Measurements from ENCODE around the gene TMEM106C.

Gene TMEM106C

GRCh38 chr12:47970843-47971242 is 7.4 kb downstream of the TMEM106C start:
- TF ChIP-seq, protein P1, sequence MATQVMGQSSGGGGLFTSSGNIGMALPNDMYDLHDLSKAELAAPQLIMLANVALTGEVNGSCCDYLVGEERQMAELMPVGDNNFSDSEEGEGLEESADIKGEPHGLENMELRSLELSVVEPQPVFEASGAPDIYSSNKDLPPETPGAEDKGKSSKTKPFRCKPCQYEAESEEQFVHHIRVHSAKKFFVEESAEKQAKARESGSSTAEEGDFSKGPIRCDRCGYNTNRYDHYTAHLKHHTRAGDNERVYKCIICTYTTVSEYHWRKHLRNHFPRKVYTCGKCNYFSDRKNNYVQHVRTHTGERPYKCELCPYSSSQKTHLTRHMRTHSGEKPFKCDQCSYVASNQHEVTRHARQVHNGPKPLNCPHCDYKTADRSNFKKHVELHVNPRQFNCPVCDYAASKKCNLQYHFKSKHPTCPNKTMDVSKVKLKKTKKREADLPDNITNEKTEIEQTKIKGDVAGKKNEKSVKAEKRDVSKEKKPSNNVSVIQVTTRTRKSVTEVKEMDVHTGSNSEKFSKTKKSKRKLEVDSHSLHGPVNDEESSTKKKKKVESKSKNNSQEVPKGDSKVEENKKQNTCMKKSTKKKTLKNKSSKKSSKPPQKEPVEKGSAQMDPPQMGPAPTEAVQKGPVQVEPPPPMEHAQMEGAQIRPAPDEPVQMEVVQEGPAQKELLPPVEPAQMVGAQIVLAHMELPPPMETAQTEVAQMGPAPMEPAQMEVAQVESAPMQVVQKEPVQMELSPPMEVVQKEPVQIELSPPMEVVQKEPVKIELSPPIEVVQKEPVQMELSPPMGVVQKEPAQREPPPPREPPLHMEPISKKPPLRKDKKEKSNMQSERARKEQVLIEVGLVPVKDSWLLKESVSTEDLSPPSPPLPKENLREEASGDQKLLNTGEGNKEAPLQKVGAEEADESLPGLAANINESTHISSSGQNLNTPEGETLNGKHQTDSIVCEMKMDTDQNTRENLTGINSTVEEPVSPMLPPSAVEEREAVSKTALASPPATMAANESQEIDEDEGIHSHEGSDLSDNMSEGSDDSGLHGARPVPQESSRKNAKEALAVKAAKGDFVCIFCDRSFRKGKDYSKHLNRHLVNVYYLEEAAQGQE (IDR thresholded peaks at IDR 0.05; ENCODE audit: insufficient read depth in 1 of 2, low read depth in 2 of 2, low read length in 2 of 2) = no peak
- TF ChIP-seq TAF1 (IDR thresholded peaks at IDR 0.05; ENCODE audit: borderline replicate concordance, insufficient read depth, low read length) = no peak
- no peak for TF ChIP-seq POLR2AphosphoS5 (IDR thresholded peaks at IDR 0.05; ENCODE audit: low read depth, low read length)
- no peak for TF ChIP-seq SIN3A (IDR thresholded peaks at IDR 0.05; ENCODE audit: borderline replicate concordance, insufficient read depth, low read length)
- TF ChIP-seq FOXP2 (optimal IDR thresholded peaks at IDR 0.05; ENCODE audit: borderline replicate concordance, extremely low read depth, extremely low read length, insufficient read depth) = no peak

- TF ChIP-seq FOXP2 (optimal IDR thresholded peaks at IDR 0.05; ENCODE audit: borderline replicate concordance, extremely low read depth, extremely low read length, insufficient read depth) (no peak), POLR2AphosphoS5 (IDR thresholded peaks at IDR 0.05; ENCODE audit: low read depth, low read length) (no peak), TAF1 (IDR thresholded peaks at IDR 0.05; ENCODE audit: borderline replicate concordance, insufficient read depth, low read length) (no peak), SIN3A (IDR thresholded peaks at IDR 0.05; ENCODE audit: borderline replicate concordance, insufficient read depth, low read length) (no peak)
- TF ChIP-seq, protein P1 (IDR thresholded peaks at IDR 0.05; ENCODE audit: insufficient read depth in 1 of 2, low read depth in 2 of 2, low read length in 2 of 2) = no peak
Observed at GRCh38 chr12:47972895-47973294, 9.5 kb downstream of the TMEM106C start.

DNA sequence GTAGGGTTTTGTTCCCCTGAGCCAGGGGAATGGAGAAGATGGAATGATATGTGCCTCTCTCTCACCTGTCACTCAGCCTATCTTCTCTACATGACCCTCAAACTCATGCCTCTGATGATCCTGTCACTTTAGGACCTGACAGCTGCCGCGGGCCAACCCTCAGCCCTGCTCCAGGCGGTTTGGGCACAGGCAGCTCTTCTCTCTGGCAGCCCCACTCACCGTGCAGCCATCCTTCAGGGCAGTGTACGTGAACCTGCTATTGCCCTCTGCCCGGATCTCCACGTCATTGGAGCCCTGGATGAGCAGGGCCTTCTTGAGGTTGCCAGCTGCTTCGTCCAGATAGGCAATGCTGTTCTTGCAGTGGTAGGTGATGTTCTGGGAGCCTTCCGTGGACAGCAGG is 10.5 kb downstream of the TMEM106C start:
- TF ChIP-seq SIN3A (IDR thresholded peaks at IDR 0.05; ENCODE audit: borderline replicate concordance, insufficient read depth, low read length) = no peak
- no peak for TF ChIP-seq POLR2AphosphoS5 (IDR thresholded peaks at IDR 0.05; ENCODE audit: low read depth, low read length)
- no peak for TF ChIP-seq TAF1 (IDR thresholded peaks at IDR 0.05; ENCODE audit: borderline replicate concordance, insufficient read depth, low read length)
- TF ChIP-seq, protein P1 (IDR thresholded peaks at IDR 0.05; ENCODE audit: insufficient read depth in 1 of 2, low read depth in 2 of 2, low read length in 2 of 2) = no peak

DNA sequence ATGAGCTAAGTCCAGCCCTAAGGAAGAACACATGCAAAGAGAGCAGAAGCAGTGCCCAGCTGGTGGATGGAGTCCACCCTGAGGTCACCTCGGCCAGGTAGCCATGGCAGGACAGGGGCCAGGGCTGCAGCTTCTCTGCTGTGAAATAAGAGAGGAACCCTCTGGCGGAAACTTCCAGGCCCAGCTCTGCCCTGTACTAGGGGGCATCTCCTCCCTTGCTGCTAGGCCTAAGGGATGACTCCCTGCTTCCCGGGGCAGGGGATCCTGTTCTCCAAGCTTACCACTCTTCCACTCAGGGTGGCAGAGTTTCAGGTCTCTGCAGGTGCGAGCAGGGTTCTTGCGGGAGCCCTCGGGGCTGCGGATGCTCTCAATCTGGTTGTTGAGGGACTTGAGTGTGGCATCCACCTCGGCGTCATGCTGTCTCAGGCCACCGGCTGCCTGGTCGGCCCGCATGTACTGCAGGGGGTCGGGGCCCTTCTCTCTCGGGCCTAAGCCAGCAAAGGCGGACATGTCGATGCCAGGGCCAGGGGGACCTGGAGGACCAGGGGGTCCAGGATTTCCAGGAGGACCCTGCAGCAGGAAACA is 11.7 kb downstream of the TMEM106C start:
- TF ChIP-seq SIN3A (IDR thresholded peaks at IDR 0.05; ENCODE audit: borderline replicate concordance, insufficient read depth, low read length) (no peak), TAF1 (IDR thresholded peaks at IDR 0.05; ENCODE audit: borderline replicate concordance, insufficient read depth, low read length) (no peak), POLR2AphosphoS5 (IDR thresholded peaks at IDR 0.05; ENCODE audit: low read depth, low read length) (no peak), FOXP2 (optimal IDR thresholded peaks at IDR 0.05; ENCODE audit: borderline replicate concordance, extremely low read depth, extremely low read length, insufficient read depth) (no peak)
- TF ChIP-seq, protein P1 (IDR thresholded peaks at IDR 0.05; ENCODE audit: insufficient read depth in 1 of 2, low read depth in 2 of 2, low read length in 2 of 2) = no peak

- TF ChIP-seq POLR2AphosphoS5 (IDR thresholded peaks at IDR 0.05; ENCODE audit: low read depth, low read length) (no peak), SIN3A (IDR thresholded peaks at IDR 0.05; ENCODE audit: borderline replicate concordance, insufficient read depth, low read length) (no peak), FOXP2 (optimal IDR thresholded peaks at IDR 0.05; ENCODE audit: borderline replicate concordance, extremely low read depth, extremely low read length, insufficient read depth) (no peak), TAF1 (IDR thresholded peaks at IDR 0.05; ENCODE audit: borderline replicate concordance, insufficient read depth, low read length) (no peak)
- TF ChIP-seq, protein P1 (IDR thresholded peaks at IDR 0.05; ENCODE audit: insufficient read depth in 1 of 2, low read depth in 2 of 2, low read length in 2 of 2) = no peak
Observed at GRCh38 chr12:47975816-47976215, 12.4 kb downstream of the TMEM106C start.

Measured in PFSK-1 (cell line).